GM21360 (cell line): Measurements from ENCODE around the gene BRI3.
"Not testable (repeated sequence)": the region's sequence is repeated elsewhere in the genome, so short reads cannot be mapped to it uniquely, and the experiment has no call there.

Source experiments
- ATAC-seq: cut with Tn5 transposase; IDR thresholded peaks from one replicate; pipeline ENCODE4 v1.9.1; 2021; ENCODE audit warnings: mild to moderate bottlenecking, moderate library complexity; ENCODE audit not compliant: unreplicated experiment

BRI3 gene

GRCh38 chr7:98309566-98309965, 28.1 kb downstream of the BRI3 start:
- ATAC-seq = no peak

GRCh38 chr7:98312201-98312600, 30.7 kb downstream of the BRI3 start:
- no peak for ATAC-seq

DNA sequence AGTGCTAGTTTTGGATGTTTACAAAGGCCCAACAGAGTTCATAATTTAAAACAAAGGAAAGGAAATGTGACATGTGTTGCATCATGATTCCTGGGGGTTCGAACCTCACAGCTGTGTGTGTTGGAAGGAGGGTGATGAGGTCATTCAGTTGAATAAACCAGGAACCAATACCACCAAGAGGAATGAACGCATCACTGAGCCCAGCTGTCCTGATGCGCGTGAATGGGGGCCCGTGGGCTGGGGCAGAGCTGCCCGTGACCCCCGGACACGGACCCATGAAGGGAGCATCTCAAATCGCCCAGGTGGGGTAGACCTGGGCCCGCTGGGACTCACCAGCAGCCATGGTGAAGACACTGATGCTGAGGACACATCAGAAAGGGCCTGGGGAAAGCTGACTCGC, 33.0 kb downstream of the BRI3 start:
- no peak for ATAC-seq

GRCh38 chr7:98315318-98315993, 34.0 kb downstream of the BRI3 start:
- ATAC-seq = no peak

DNA sequence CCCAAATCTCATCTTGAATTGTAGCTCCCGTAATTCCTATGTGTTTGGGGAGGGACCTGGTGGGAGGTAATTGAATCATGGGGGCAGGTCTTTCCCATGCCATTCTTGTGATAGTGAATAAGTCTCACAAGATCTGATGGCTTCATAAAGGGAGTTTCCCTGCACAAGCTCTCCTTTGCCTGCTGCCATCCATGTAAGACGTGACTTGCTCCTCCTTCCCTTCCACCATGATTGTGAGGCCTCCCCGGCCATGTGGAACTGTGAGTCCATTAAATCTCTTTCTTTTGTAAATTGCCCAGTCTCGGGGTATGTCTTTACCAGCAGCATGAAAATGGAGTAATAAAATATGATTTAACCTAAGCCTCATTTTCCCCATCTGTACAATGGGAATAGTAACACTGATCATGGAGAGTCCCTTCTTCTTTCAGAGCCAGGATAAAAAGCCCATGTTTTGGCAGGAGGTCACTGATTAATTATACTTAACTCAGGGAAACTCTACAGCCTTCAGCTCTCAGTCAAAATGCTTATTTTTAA, 34.6 kb downstream of the BRI3 start:
- not testable (repeated sequence) for ATAC-seq

DNA sequence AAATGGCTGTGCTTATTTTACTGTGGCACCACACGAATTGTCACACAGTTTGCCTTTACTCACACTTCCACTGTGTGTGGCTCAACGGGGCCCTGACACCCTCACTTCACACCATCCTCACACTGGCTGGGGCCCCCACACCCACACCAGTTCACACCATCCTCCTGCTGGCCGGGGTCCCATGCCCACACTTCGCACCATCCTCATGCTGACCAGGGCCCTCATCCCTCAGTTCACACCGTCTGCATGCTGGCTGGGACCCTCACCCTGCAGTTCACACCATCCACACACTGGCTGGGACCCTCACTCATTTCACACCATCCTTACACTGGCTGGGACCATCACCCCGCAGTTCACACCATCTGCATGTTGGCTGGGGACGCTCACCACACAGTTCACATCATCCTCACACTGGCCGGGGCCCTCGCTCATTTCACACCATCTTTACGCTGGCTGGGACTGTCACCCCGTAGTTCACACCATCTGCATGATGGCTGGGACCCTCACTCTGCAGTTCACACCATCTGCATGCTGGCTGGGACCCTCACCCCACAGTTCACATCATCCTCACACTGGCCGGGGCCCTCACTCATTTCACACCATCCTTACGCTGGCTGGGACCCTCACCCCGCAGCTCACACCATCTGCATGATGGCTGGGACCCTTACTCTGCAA, 36.0 kb downstream of the BRI3 start:
- no peak for ATAC-seq

DNA sequence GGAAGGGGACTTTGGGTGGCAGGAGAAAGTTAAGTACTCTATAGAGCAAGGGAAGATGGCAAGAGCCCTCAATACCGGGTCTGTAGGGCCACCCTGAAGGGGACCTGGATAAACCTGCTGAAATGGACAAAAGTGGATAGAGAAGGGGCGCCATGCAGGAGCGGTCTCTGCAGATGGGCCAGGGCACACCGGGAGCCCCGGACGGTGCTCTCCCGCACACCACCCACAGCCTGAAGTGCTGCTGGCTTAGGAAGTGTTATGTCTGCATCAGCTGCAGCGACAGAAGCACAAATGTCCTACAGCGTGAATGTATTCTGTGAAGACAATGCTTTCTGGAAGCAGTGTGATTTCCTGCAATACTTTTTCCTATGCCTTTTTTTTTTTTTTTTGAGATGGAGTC, 37.7 kb downstream of the BRI3 start:
- no peak for ATAC-seq

DNA sequence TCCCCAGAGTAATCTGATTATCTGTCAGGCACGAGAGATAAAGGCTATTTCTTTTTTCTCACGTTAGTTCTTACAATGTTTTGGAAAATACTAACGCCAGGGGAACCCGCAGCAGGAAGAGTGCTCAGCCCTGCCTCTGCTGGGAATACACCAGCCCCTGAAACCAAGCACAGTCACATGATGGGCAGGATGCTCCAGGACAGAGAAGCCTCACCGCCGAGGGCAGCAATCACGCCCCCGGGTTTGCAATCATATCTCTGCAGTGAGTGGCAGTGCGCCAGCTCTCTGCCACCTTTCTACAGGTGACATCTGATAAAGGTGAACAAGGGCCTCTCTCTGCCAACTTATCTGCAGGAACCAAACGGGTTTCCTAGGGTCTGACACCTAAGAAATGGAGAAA, 39.8 kb downstream of the BRI3 start:
- no peak for ATAC-seq

GRCh38 chr7:98322331-98323270, 41.1 kb downstream of the BRI3 start:
- ATAC-seq = no peak

DNA sequence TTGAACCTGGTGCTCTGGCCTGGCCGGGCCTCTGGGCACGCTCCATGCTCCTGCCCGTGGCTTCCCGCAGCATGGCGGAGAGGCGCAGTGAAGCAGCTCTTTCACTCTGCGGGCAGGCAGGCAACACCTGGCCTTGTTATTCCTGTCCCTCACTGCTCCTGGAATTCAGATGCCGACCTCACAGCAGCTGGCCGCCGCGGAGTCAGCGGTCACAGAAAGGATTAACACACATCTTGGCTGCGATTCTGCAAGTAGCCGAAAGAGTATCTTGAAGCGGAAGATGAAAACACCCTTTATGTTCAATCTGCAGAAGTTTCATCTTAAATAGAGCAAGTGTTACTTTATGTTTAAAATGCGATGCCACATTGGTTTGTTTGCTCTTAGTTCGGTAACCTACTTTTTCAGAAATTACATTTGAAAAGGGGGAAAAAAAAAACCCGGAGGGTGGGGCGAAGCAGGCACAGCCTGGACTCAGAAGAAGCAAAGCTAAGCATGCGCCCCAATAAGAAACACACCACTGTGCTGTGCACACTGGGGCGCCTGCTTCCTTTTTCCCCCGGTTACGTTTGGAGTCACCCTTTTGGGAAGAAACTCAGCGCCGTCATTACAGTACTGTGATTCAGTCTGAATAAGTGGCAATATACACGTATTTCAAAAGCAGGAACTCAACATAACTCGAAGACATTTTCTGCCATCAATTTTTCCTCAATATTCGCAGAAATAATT, 42.3 kb downstream of the BRI3 start:
- ATAC-seq = no peak

- no peak for ATAC-seq
Measured at GRCh38 chr7:98324782-98325181, 43.3 kb downstream of the BRI3 start.

DNA sequence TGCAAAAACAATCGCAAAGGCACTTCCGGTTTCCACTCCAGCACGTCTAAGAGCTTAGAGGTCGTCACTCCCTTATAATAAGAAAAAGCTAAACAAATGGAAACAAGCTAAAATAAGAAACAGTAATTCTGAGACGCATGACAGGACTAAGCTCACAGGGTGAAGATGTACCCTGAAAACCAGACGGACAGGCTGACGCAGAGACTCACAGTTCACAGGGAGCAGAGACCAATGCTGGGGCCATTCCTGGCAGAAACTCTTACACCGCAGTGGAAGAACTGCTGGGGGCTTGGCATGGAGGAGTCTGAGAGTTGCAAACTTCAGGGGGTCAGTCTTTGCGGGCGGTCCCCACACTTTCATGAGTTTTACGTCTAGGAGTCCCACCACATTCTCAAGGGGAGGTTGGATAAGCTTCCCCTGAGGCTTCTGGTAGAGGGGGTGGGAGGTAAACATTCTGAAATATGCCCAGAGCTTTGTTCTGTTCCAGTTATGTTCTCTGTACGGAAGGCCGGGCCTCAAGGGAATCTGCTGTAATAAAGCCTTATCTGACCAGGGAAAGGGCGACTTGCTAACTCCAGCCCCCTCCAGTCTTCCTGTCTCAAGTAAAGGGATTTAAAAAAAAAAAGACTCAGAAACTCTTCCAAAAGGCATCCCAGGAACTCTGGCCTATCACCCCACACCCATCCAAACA, 47.8 kb downstream of the BRI3 start:
- ATAC-seq = no peak

DNA sequence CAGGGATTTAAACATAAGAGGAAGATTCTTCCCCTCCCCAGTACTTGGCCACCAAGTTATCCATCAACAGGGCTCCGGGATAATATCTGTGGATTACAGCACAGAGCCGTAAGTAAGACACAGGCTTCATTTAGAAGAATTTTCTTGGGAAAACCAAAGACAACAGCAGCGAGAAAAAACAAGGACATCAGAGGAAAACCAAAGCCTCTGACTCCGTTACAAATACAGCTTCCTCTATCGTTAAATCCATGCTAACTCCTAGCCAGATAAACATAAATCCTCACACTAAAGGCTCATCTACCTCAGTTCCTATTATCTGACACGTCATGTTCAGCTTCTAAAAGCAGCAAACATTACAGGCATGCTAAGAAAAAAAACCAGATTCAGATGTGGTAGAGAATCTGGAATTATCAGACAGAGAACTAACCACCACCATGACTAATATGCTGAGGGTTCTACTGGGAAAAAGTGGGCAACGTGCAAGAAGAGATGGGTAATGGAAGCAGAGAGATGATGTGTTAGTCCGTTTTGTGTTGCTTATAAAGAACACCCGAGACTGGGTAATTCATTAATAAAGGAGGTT, 48.4 kb downstream of the BRI3 start:
- no peak for ATAC-seq

DNA sequence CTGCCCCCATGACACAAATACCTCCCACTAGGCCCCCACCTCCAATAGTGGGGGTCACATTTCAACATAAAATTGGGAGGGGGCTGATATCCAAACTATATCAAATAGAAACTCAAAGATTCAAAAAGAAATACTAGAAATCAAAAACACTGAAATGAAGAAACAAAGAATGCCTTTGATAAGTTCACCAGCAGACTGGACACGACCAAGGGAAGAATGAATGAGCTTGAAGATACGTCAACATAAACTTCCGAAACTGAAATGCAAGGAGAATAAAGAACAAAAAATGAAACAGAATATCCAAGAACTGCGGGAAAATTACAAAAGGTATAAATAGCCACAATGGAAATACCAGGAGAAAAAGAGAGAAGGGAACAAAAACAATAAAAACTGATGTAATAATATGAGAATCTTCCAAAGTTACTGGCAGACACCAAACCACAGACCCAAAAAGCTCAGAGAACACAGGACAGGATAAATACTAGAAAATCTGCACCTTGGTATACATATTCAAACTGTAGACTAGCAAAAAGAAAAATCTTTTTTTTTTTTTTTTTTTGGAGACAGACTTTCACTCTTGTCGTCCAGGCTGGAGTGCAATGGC, 49.5 kb downstream of the BRI3 start:
- no peak for ATAC-seq

DNA sequence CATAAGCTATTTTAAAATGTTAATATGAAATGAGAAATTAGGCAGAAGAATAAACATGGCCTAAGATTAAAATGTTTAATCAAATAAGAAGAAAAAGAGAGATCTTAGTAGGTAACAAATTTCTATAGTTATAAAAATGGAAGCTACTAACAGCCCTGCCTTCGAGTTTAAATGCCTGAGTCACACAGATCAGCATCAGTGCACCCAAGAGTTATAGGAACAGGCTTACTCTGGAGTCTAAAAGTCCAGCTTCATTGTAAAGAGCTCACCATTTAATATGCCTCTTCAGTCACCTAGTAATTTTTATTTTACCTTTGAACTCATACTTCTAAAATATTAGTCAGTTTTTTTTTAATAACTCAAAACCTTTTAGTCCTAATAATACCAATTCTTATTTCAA, 52.6 kb downstream of the BRI3 start:
- ATAC-seq = no peak

DNA sequence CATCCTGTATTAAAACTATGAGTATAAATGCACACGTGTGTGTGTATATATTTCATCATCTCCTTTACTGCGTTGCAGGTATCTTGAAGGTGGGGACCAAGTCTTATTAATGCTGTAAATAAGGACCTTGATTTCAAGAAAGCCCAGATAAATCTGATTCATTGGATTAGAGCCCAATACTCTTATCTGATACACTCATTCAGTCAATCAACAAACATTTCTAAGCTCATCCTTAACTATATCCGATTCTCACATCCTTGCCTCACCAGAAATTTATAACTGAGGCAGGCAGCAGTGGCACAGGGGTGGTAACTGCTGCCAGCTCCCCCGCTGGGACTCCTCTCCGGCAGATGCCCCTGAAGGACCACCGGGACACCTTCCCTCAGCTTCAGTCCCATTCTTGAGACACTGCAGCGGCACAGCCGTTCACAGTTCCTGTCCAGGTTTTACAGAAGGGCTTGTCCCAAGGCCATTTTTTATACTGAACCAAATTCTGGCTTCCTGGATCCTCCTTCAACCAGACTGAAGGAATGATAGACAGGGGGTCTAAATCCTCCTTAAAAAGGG, 54.0 kb downstream of the BRI3 start:
- ATAC-seq = no peak

DNA sequence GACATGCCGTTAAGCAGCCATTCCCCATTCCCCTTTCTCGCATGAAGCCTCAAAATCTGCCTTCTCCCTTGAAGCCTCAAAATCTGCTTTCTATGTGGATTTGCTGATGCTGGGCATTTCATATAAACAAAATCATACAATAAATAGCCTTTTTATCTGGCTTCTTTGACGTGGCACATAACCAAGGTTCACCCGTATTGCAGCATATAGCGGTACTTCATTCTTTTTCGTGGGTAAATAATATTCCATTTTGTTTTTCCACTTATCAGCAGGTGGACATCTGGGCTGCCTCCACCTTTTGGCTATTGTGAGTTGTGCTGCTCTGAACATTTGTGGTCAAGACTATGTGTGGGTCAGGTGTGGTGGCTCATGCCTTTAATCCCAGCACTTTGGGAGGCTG, 57.0 kb downstream of the BRI3 start:
- no peak for ATAC-seq

DNA sequence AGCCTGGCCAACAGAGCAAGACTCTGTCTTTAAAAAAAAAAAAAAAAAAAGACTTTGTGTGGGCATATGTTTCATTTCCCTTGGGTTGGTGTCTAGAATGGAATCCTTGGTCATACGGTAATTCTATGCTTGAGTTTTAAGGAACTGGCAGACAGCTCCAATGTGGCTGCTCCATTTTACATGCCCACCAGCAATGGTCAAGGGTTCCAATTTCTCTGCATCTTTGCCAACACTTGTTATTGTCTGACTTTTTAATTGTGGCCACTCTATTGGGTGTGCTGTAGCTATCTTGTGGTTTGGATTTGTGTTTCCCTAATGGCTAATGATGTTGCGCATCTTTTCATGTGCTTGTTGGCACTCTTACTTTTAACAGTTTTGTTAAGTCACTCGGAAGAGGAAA, 57.6 kb downstream of the BRI3 start:
- ATAC-seq = no peak

DNA sequence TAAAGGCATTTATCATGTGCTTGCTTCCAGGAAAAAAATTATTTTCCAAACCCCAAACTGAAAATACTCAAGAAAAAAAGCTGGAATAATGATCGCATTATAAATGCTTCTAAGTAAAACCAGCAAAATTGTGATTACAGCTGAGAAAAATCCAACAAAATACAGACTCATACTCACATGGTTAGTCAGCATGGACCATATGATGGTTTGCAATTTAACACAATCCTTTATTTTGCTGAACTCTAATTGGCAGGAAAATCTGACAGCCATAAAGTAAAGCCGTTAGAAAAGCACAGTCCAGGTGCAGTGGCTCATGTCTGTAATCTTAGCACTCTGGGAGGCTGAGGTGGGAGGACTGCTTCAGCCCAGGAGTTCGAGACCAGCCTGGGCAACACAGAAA, 59.6 kb downstream of the BRI3 start:
- no peak for ATAC-seq
